ENCODE measurements around the gene PTPRD.

Gene PTPRD

DNA sequence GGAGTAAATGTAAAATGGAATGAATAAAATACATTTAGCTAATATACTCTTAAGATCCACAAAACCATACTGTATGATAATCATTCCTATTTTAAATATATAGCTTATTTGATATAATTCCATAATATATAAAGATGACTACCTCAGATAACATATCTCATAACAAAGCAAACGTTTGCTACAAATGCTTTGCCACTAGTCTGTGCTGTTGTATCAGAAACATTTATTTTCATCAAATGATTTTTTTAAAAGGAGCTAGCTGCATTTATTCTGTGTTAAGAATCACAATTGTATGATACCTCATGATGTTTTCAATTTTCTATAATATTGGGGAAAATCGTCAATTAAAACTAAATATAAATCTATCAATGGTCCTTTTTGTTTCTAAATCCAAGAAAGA is 567.2 kb downstream of the PTPRD start:
- DNase-seq: no peak

DNA sequence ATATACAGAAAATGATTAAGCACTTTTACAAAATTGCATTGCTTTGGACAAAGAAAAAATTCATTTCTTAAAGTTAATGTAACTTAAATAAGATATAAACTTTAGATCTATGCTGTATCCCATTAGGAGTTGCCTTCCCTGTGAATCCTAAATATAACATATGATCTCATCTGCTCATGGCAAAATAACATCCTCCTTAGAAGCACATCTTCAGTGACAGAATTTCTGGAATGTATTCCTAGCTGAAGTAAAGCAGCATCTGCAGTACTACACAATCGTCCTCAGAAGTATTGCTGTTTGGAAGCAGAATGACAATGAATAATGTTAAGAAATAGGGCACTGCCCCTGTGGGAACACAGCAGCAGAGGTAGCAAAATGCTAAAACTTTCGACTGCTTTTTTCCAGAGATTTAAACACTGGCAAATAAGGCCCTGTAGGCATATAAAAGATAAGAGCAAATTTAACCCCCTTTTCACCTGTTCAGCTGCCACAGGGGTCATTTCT is 571.0 kb downstream of the PTPRD start:
- no peak for DNase-seq

DNA sequence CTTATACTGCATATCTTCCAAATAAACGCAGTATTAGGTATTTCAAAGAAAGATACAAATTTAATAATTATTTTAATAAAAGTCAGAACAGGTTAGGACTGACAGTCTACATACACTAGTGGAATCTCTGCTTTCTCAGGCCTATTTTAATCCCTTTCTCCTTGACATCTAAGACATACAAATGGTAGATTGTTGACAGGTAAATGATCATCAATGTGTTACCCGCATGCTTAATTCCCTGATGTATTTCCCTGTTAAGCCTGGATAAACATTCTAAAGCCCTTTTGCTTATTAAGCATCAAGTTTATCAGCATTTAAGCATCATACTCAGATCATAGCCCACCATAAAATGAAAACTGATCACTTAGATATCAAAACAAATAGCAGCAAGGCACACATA is 576.7 kb downstream of the PTPRD start:
- DNase-seq: no peak

DNA sequence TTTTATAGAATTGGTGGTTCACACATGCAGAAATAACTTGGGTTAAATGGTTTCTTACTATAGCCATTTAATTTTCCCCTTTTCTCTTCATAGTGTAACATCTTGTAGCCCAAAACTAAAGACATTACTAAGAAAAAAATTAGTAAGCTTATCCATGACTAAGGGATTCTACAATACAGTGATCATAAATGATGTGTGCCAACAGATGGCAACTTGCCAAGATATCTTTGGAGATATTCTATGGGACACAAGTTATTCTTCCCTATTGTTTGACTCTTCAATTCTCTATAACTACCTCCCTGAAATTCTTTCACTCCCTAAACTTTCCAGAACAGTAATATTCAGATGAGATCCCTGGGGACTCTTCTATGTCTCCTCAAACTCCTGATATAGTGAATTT is 580.6 kb downstream of the PTPRD start:
- no peak for DNase-seq

DNA sequence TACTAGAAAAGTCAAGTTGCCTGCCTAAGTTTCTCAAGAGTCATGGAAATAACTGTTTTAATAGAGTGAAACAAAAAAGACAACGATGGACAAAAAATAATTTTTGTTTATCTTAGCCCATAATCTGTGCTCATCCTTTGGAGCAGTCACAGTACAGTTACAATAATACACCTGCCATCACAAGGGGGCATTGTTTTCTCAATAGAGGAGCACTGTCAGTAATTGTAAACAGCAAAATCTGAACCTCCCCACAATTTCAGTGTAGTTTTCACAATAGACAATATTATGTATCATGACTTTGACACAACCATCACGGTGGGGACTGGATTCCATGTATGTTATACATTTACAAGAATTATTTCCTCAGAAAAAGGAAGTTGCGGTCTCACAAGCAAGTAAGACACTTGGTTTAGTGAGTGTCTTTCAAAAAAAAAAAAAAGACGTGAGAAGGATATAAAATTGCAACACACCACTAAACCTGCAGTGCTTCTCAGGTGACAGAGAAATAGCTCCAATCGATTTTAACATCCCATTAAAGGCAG is 586.3 kb downstream of the PTPRD start:
- no peak for DNase-seq

DNA sequence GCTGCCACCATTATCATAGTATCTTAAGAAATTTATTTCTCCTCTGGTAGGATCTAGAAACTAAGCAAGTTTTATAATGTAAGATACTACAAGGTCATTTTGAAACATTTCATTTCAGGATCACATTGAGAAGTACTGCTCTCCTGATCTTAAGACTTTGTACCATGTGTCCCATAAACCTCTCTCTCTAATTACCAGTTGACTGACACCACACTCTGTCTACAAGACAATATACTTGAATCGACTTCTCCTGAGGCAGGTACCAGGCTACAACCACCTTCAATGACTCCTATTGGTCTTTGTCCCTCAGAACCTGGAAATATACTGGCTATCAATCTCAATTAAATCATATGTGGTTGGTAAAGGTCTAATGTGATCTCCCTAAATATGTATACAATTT is 597.0 kb downstream of the PTPRD start:
- DNase-seq: no peak

DNA sequence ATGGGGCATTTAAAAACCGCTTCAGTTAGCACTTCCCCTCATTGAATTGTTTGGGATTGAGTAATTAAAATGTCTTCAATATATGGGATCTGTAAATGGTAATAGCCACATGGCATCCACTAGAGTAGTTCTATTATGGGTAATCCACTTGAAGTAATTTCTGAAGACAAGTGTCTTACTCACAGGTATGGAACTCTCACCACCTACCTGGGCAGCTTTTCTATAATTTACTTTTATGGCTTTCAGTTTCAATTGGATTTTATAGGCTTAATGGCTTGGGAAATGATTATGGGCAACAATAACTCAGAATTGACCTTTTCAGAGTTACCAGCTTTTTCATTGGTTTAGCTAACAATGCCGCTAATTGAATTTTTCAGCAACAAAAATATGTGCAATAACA is 597.9 kb downstream of the PTPRD start:
- no peak for DNase-seq

DNA sequence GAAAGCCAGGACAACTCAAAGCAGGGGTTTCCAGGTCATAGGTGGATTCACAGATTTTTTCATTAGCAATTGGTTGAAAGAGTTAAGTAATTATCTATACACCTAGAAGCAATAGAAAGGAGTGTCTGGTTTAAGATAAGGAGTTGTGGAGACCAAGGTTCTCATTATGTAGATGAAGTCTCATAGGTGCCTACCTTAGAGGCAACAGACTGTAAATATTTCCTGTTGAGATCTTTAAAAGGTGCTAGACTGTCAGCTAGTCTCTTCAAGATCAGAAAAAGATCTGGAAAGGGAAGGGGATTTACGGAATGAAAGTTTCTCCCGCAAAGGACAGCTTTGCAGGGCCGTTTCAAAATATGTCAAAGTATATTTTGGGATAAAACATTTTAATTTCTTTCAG is 603.4 kb downstream of the PTPRD start:
- no peak for DNase-seq

DNA sequence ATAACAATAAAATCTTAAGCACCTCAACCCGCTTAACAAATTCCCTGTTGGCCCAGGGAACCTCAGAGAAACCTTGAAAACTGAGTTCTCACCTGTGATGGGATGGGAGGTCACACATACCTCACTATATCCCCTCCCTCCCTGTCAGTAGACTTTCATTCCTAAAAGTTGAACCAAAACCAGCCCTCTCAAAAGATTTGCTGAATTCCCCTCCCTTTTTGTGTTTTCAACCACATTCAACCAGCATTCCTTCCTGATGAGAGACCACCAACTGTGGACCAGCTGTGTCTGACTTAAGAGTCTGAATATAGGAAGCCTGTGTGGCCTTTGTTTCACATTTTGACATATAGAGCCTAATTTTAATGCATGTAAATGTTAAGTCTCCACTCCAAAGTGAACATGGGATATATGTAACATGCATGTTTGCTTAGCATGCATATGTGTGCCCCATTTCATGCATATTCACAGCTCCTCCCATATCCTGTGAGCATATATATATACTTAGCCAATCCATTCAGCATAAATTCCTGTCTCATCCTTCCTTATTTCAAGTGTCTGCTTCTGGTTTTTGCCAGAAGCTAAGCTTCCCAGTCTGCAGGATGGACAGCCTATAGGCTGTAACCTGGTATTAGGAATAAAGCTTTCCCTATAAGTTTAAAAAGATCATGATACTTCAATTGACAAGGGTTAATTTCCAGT is 604.6 kb downstream of the PTPRD start:
- peak; percentile 29 for DNase-seq

DNA sequence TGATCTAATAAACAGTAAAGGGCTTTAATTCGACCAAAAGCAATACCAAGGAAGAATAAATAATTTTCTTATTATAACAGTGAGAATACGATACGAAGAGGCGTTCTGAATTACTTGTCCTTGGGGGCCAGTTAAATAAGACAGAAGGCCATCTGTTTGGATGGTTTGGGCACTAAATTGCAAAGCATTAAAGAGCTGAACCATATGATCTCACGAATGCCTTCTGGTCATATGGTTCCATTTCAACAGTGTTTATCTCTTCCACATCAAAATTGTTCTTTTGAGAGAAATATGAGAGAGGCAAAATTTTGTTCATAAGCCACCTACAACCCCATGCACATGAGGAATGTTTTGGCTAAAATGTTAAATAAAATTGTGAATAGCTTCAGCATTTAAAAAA is 605.4 kb downstream of the PTPRD start:
- peak; percentile 77 for DNase-seq

DNA sequence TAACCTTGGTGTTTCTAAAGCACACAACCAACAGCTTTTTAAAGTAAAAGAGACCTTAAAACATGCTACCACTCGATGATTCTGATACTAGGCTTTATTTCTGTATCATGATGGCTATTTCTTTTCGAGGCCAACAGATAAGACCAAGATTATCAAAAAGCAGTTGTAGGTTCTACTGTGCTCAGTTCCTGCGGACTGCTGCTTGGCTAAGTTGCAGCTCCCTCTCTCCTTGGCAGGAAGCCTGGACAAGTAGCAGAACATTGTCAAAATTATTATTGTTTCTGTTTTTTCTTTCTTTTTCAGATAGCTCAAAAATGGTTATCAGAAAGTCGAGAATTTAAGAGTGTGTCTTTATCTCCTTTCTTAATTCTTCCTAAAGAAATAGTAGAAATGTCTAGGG is 607.6 kb downstream of the PTPRD start:
- no peak for DNase-seq

DNA sequence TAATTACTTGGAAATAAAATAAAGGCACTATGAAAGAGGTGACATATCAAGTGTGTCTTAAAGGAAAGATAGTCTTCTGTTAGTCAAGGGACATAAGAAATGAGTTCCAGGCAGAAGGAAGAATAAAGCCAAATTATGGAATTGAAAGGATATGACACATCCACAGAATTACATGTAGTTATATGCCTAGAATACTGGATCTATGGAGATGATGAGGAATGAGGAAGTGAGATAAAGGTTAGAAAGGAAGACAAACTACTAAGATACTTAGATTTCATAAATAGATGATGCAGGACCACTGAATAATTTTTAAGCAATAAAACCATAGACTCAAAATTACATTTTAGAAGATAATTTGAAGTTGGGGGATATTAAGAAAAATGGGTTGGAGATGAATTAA is 609.8 kb downstream of the PTPRD start:
- no peak for DNase-seq

DNA sequence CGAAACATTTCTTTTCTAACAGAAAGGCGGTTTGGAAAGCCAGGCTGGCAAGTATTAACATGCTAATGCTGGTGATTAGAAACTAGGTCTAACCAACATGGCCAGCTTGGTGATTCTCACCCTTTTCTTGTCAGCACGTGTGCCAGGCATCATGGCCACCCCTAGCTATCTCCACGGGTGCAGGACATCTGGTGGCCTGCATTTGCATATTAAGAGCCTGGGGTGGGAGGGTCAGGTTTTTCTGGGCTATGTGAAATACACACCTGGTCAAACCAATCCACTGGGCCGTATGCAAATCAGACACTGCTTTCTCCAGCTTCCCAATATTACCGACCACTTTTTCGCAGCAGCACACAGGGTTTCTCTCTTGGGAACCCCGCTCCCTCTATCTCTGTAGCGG is 612.1 kb downstream of the PTPRD start:
- DNase-seq: no peak

DNA sequence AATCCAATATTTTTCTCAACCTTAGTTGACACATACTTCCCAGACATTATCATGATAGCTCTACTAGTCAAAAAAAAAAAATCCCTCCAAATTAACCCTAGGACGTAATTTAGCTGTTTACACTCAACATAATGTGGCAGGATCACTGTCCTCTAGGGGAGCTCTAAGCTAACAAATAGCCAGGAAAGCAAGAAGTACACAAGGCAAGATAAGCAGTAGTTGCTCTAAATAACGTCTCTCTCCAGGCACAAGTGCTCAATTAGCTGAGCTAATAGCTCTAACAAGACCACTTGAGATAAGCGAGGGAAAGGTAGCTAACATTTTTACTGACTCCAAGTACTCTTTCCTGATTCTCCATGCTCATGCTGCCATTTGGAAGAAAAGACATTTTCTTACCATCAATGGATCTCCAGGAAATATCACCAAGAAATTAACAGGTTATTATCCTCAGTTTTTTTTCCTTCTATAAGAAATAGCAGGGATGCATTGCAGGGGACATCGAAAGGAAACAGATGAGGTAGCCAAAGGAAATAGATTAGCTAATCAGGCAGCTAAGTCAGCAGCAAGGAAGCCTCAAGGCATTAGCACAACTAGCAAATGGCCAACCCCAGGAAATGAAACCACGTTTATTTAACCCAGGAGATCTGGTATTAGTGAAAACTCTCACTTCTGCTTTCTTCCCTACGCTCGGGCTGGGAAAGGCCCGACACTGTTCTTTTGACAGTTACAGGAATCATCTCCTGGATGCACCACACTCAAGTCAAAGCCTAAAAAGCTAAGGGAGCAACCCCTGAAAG is 614.1 kb downstream of the PTPRD start:
- DNase-seq: no peak

DNA sequence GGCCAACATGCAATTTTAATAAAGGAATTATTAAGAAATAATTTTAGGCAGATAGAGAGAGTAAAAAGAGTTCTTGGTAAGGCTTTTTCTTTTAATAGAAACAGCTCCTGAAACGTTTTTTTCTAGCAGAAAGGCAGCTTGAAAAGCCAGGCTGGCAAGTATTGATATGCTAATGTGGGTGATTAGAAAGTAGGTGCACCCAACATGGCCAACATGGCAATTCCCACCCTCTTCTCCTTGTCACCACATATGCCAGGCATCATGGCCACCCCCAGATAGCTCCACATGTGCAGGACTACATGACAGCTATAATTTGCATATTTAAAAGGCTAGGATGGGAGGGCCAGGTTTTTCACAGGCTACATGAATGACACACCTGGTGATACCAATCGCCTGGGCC is 615.2 kb downstream of the PTPRD start:
- no peak for DNase-seq

DNA sequence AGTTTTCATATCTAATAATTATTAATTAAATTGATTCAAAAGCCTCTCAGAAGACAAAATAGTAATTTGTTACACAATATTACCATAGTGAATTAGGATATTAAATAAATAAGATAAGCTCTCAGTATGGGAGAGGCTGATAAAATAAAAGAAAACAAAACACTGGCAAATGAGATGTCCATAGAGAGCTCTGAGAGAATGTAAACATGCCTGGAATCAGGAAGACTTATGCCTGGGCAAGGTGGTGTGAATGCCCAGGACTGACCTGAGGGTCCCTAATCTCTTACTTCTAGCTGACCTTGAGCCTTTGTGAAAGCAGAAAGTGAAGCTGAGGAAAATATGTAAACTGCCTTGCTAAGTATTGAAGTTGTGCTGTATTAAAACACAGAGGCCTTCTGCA is 616.5 kb downstream of the PTPRD start:
- no peak for DNase-seq

DNA sequence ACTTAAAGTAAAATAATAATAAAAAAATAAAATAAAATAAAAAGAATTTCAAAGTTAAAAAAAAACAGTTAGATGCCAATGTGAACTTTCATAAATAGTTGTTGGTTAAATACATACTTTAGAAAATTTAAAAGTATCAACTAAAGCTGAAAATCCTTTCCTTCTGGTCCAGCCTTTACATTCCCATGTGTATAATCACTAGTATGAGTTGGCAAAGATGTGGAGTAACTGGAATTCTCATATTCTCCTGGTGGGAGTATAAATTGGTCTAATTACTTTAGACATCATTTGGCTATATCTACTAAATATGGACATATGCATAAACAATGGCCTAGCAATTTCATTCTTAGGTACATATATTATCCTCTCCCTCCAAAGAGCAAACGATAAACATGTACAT is 619.9 kb downstream of the PTPRD start:
- no peak for DNase-seq

DNA sequence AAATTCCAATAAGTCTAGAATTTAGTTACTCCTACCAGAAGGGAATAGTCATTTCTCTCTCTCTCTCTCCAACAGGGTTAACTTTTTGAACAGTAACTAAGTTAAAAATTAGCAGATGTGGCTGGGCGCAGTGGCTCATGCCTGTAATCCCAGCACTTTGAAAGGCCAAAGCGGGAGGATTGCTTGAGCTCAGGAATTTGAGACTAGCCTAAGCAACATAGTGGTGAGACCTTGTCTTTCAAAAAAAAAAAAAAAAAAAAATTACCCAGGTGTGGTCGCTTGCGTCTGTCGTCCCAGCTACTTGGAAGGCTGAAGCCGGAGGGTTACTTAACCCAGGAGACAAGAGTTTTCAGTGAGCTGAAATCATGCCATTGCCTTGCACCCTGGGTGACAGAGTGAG is 639.7 kb downstream of the PTPRD start:
- DNase-seq: no peak

DNA sequence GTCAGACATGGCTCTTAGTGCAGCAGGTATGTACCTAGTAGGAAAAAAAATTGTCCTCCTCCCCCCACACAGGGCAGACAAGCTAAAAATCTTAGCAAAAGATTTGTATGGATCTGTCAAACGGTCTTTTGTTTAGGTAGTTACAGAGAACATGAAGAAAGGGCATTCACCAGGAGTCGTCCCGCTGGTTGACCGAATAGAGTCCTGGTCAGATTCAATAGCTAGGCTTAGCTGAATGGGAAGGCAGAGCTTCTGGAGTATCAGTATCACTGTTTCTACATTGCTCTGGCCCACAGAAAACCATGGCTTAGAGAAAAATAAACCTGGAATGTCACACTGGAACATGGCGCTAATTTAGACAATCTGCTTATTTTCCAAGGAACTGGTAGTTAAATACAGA is 642.3 kb downstream of the PTPRD start:
- no peak for DNase-seq

DNA sequence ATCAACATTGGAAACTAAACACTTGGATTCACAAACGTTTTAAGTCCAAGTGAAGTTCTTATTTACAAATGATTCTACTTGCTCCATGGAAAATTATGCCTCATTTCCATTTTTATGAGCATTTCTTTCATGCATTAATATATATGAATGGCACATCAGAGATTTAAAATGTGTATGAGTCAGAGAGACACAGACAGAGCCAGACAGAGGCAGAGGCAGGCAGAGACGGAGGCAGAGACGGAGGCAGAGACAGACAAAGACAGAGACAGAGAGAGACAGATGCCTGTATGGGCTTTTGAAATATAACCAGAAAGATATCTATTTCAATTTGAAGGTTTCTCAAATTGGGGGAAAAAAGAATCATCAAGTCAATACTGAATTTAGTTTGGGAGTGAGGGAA is 649.0 kb downstream of the PTPRD start:
- DNase-seq: no peak

DNA sequence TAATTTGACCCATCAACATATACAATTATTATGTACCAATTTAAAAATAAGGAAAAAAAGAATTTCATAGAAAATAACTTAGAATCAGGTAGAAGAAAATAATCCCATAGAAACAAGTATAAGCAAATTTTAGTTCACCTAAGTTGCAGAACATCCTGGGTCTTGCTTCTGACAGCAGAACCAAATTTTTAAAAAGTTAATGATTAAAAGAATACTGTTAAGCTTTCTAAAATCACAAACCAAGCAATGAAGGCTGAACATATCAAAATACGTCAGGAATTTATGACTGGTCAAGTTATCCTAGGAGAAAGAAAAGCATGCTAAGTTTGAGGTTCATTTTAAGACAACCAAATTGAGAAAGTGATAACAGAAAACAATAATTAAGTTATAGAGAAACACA is 650.9 kb downstream of the PTPRD start:
- DNase-seq: no peak

DNA sequence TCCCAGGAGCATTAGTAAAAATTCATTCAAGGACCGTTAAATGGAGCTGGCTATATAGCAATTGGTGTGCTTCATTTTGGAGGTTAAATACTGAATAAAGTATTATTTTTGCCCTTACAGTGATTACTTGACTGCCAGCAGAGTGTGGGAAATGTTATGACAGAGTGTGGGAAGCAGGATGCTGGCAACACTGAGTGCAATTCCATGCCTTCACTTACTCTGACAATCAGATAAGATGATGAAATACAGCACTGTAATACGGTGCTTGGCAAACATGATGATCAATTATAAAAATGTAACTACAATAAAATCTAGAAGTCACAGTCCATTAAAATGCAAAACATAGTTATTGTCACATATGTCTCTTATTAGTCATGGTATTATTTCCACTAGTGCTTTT is 651.3 kb downstream of the PTPRD start:
- no peak for DNase-seq

DNA sequence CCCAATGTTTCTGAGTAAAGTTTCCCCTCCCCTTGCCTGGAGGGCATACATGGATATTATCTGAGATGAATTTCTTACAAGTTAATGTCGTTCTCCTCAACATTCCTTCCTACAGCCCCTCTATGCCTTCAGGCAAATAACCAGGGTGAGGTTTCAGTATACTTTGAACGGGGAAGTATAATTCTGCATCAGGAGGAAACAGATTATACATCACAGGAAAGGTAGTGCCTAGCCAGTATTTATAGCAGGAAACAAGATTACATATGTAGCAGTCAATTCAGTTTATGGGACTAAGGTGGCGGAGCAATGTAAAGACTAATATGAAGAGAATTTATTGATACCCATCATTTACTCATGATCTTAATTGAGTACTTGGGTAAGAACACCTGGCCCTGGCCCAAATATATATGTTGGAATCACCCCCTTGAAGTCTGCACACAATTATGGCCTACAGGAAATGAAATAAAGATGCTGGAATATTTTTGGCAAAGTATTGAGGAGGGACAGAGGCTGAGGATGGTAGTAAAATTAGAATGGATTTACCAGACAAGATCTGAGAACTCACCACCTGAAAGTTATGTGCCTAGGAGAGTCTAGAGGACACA is 661.1 kb downstream of the PTPRD start:
- DNase-seq: no peak

DNA sequence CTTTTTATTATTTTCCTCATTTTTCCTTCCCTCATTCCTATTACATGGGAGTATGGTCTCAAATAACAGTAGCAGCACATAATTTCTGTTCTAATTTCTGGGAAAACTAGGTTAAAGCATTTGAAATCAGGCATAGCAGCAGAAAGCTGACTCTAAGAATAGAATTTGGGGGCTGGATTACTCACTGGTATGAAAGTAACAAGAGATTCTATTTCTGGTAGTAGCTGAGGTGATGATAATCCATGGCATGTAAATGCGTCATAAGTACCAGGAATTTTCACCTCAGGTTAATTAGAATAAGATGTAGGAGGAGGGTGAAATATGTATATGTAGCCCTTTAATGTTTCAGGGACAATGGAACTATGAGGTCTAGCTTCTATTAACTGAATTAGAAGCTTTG is 662.0 kb downstream of the PTPRD start:
- no peak for DNase-seq
